GM12878 (cell line): ENCODE measurements around the gene TUBB1. TPM values are rescaled to one million over a fixed set of nuclear protein-coding genes. Genes with fewer than 3 reads are reported as not detected.

Source experiments
- ATAC-seq: fragments of 200-7000 bp; cut with Tn5 transposase; 3 replicates; pipeline ENCODE4 v1.9.1; 2020; ENCODE audit warnings: mild to moderate bottlenecking, moderate library complexity
- BruUV-seq: library from RNA; stranded (reverse); fragments of 400-500 nt; replicated peaks from 2 replicates; lab custom pipeline; 2021; lab: Mats Ljungman, UMichigan
- CTCF ChIA-PET: fragments of 300-600 bp; sonication (Branson Sonifier 250); formaldehyde crosslinking; extraction: SDS; loops from one replicate; lab custom pipeline; 2021; ENCODE audit warnings: inconsistent platforms; lab: Yijun Ruan, JAX
- POLR2A ChIA-PET: fragments of 350-600 bp; formaldehyde crosslinking; extraction: SDS; loops from one replicate; lab custom pipeline; 2021; ENCODE audit warnings: inconsistent platforms; lab: Charles Lee
- RAD21 ChIA-PET: fragments of 300-600 bp; sonication (Branson Sonifier 250); formaldehyde crosslinking; loops from one replicate; lab custom pipeline; 2023; ENCODE audit warnings: antibody characterized with exemption; ENCODE audit not compliant: unreplicated experiment; lab: Charles Lee
- SMC1A ChIA-PET: fragments of 300-600 bp; sonication (Branson Sonifier 250); formaldehyde crosslinking; loops from one replicate; lab custom pipeline; 2023; ENCODE audit not compliant: unreplicated experiment, uncharacterized antibody; lab: Charles Lee
- DNase-seq: peaks from one replicate; pipeline ENCODE4 v3.0.0-alpha.2; 2011; ENCODE audit warnings: low read depth, low spot score
- FAIRE-seq: peaks from 3 replicates; lab custom pipeline; 2011; peaks lifted over from hg19 to GRCh38; lab: Jason Lieb, UNC
- H2AFZ ChIP-seq: 2 replicates; pipeline ENCODE4 v1.6.0; 2011; ENCODE audit warnings: low read depth, low read length, control low read depth; ENCODE audit not compliant: control insufficient read depth
- H3K27ac ChIP-seq: 2 replicates; pipeline ENCODE4 v1.5.1; 2011; ENCODE audit warnings: control low read depth; ENCODE audit not compliant: control insufficient read depth, insufficient read depth
- H3K27me3 ChIP-seq, 2 experiments: replicated peaks in 1 of 2; 2 replicates each; pipeline versions ENCODE4 v1.6.0 to v1.6.1; 2011; ENCODE audit warnings: low read length in 1 of 2; ENCODE audit not compliant: control insufficient read depth in 2 of 2, insufficient read depth in 2 of 2
- H3K36me3 ChIP-seq, 2 experiments: 2 replicates each; pipeline ENCODE4 v1.5.1; 2011; ENCODE audit warnings: low read length in 1 of 2; ENCODE audit not compliant: control insufficient read depth in 2 of 2, insufficient read depth in 2 of 2
- H3K4me1 ChIP-seq: 2 replicates; pipeline ENCODE4 v1.6.1; 2011; ENCODE audit warnings: mild to moderate bottlenecking, low read length, moderate library complexity, mixed read lengths; ENCODE audit not compliant: control insufficient read depth, insufficient read depth
- H3K4me2 ChIP-seq: 2 replicates; pipeline ENCODE4 v1.6.0; 2011; ENCODE audit warnings: control low read depth; ENCODE audit not compliant: control insufficient read depth, insufficient read depth
- H3K4me3 ChIP-seq: fragments of 200-600 bp; sonication (generic); 2 replicates; pipeline ENCODE4 v1.5.1; 2016
- H3K79me2 ChIP-seq: 2 replicates; pipeline ENCODE4 v1.6.0; 2011; ENCODE audit warnings: low read length; ENCODE audit not compliant: control insufficient read depth, insufficient read depth
- H3K9ac ChIP-seq: 2 replicates; pipeline ENCODE4 v1.8.0; 2011; ENCODE audit warnings: low read length, control low read depth, mixed read lengths; ENCODE audit not compliant: control insufficient read depth, insufficient read depth
- H3K9me3 ChIP-seq: replicated peaks from 3 replicates; pipeline ENCODE4 v1.5.1; 2011; ENCODE audit warnings: mild to moderate bottlenecking, low read length; ENCODE audit not compliant: control insufficient read depth, insufficient read depth
- H4K20me1 ChIP-seq: 2 replicates; pipeline ENCODE4 v1.6.0; 2011; ENCODE audit not compliant: control insufficient read depth, insufficient read depth
- ASH2L ChIP-seq: fragments of 300-600, 200-600 bp; sonication (generic); IDR thresholded peaks from 2 replicates; pipeline ENCODE4 v1.6.1; 2017; ENCODE audit warnings: low read depth, mild to moderate bottlenecking, borderline replicate concordance
- POLR2AphosphoS5 ChIP-seq: IDR thresholded peaks from 2 replicates; pipeline ENCODE4 v1.6.1; 2011; ENCODE audit warnings: mild to moderate bottlenecking, low read length, inconsistent platforms
- RFX5 ChIP-seq: IDR thresholded peaks from 2 replicates; pipeline ENCODE4 v1.6.1; 2011; ENCODE audit warnings: low read depth, low read length, improper control_type of control experiment
- RUNX3 ChIP-seq: IDR thresholded peaks from 2 replicates; pipeline ENCODE4 v1.6.1; 2012; ENCODE audit warnings: low read length, inconsistent platforms
- SMC3 ChIP-seq: IDR thresholded peaks from 2 replicates; pipeline ENCODE4 v1.6.1; 2011; ENCODE audit warnings: low read length, improper control_type of control experiment, borderline replicate concordance
- SP1 ChIP-seq: IDR thresholded peaks from one replicate; pipeline ENCODE4 v1.6.1; 2011; ENCODE audit warnings: low read depth, low read length
- SREBF1 ChIP-seq: IDR thresholded peaks from 2 replicates; pipeline ENCODE4 v1.6.1; 2012; ENCODE audit warnings: mild to moderate bottlenecking, low read length
- WGBS: methylation state at CpG from one replicate; pipeline ENCODE4 v1.1.6; 2016; ENCODE audit warnings: low lambda C conversion rate; ENCODE audit not compliant: insufficient replicate concordance, insufficient coverage; ENCODE audit errors: missing lambda C conversion rate; 5-methylcytosine and 5-hydroxymethylcytosine counted together
- in situ Hi-C: fragments of 300-500 bp; cut with MboI; formaldehyde crosslinking; loops from 9 replicates; pipeline ENCODE4 v1.14.3; 2018; ENCODE audit warnings: mixed read lengths
- intact Hi-C: fragments of 100-400 bp; cut with micrococcal nuclease; formaldehyde crosslinking; loops from one replicate; pipeline ENCODE4 v1.14.2; 2022; ENCODE audit not compliant: unreplicated experiment
- polyA plus RNA-seq, 11 experiments: library from polyadenylated mRNA; depleted of rRNA in 4 of 11; unstranded in 6 of 11; stranded (reverse) in 5 of 11; fragments of >200 nt; fragmentation: Nextera tagmentation in 4 of 11; fragmentation: Illumina TruSeq in 1 of 11; extraction: Ambion mirVana in 4 of 11; extraction: Trizol in 1 of 11; gene quantifications; 1 replicate in 1 of 11; 2 replicates in 10 of 11; pipeline versions ENCODE4 v1.2.1 to v1.2.3, GENCODE V29; 2011 to 2016; ENCODE audit warnings: inconsistent platforms in 2 of 11, missing spikeins in 2 of 11, low read depth in 1 of 11
- total RNA-seq, 4 experiments: library from RNA; depleted of rRNA in 3 of 4; stranded (reverse); fragments of >200 nt in 3 of 4; fragmentation: Illumina TruSeq in 1 of 4; extraction: Trizol in 1 of 4; gene quantifications; 2 replicates each; pipeline versions ENCODE4 v1.2.1 to v1.2.3, GENCODE V29; 2013 to 2021
- TF ChIP-seq, protein P1 (sequence below): fragments of 450-650 bp; IDR thresholded peaks from 2 replicates; pipeline ENCODE4 v1.6.1; 2016; ENCODE audit warnings: mild to moderate bottlenecking
- TF ChIP-seq, protein P2 (sequence below): IDR thresholded peaks from 2 replicates; pipeline ENCODE4 v1.6.1; 2012; ENCODE audit warnings: mild to moderate bottlenecking, low read depth, low read length

TUBB1 gene
- total and polyA plus RNA-seq, 10 of the 15 experiments (the other 5 are each of a cell fraction or from before 2014, with no cell fraction given): 0.02 to 0.20 (median 0.06) TPM; not detected in 3

DNA sequence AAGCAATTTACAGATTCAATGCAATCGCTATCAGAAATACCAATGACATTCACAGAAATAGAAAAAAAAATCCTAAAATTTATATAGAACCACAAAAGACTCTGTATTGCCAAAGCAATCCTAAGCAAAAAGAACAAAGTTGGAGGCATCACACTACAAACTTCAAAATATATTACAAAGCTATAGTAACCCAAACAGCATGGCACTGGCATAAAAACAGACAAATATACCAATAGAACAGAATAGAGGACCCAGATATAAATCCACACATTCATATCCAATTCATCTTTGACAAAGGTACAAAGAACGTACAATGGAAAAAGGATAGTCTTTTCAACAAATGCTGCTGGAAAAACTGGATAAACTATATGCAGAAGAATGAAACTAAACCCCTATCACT, 49.8 kb upstream of the TUBB1 start:
- TF ChIP-seq SREBF1 (no peak), RUNX3 (no peak), ASH2L (no peak), RFX5 (no peak), SP1 (no peak), POLR2AphosphoS5 (no peak), SMC3 (no peak)
- TF ChIP-seq, protein P1, sequence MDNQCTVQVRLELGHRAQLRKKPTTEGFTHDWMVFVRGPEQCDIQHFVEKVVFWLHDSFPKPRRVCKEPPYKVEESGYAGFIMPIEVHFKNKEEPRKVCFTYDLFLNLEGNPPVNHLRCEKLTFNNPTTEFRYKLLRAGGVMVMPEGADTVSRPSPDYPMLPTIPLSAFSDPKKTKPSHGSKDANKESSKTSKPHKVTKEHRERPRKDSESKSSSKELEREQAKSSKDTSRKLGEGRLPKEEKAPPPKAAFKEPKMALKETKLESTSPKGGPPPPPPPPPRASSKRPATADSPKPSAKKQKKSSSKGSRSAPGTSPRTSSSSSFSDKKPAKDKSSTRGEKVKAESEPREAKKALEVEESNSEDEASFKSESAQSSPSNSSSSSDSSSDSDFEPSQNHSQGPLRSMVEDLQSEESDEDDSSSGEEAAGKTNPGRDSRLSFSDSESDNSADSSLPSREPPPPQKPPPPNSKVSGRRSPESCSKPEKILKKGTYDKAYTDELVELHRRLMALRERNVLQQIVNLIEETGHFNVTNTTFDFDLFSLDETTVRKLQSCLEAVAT: no peak
- TF ChIP-seq, protein P2, sequence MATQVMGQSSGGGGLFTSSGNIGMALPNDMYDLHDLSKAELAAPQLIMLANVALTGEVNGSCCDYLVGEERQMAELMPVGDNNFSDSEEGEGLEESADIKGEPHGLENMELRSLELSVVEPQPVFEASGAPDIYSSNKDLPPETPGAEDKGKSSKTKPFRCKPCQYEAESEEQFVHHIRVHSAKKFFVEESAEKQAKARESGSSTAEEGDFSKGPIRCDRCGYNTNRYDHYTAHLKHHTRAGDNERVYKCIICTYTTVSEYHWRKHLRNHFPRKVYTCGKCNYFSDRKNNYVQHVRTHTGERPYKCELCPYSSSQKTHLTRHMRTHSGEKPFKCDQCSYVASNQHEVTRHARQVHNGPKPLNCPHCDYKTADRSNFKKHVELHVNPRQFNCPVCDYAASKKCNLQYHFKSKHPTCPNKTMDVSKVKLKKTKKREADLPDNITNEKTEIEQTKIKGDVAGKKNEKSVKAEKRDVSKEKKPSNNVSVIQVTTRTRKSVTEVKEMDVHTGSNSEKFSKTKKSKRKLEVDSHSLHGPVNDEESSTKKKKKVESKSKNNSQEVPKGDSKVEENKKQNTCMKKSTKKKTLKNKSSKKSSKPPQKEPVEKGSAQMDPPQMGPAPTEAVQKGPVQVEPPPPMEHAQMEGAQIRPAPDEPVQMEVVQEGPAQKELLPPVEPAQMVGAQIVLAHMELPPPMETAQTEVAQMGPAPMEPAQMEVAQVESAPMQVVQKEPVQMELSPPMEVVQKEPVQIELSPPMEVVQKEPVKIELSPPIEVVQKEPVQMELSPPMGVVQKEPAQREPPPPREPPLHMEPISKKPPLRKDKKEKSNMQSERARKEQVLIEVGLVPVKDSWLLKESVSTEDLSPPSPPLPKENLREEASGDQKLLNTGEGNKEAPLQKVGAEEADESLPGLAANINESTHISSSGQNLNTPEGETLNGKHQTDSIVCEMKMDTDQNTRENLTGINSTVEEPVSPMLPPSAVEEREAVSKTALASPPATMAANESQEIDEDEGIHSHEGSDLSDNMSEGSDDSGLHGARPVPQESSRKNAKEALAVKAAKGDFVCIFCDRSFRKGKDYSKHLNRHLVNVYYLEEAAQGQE: no peak
- Histone ChIP-seq H3K27me3 (no peaks in the 10 kb centered on the region), H2AFZ (no peak overlapping the region), H3K36me3 (no peaks in the 10 kb centered on the region), H3K4me1 (peaks cover 9% of the 10 kb centered on the region; the same call in 1 of the 2 replicates), H3K9me3 (no peaks in the 10 kb centered on the region; the same call in 1 of the 3 replicates), H3K4me3 (no peak overlapping the region), H3K79me2 (no peaks in the 10 kb centered on the region), H3K9ac (no peak overlapping the region), H4K20me1 (no peaks in the 10 kb centered on the region), H3K4me2 (no peak overlapping the region), H3K27ac (no peak overlapping the region)
- CTCF ChIA-PET: no interaction called here
- RAD21 ChIA-PET: interaction anchor here (1.6 kb wide), 1 partner anchor 11 kb away, joined by 3 read pairs; no protein-coding TSS in a partner anchor
- intact Hi-C loops: no loop called here
- 50% methylated on average over 2 of the region's 2 CpGs for WGBS
- FAIRE-seq (no peak), DNase-seq (no peak), ATAC-seq (no peak)
- in situ Hi-C loops: no loop called here
- SMC1A ChIA-PET: no interaction called here
- POLR2A ChIA-PET: no interaction called here
- BruUV-seq: no TSS peak
